ENCODE data around the gene METAP1. TPM values are rescaled to one million over a fixed set of nuclear protein-coding genes. Genes with fewer than 3 reads are reported as not detected.
A peak's percentile ranks its signal among the peaks of the same experiment; 100 is the strongest.

METAP1 gene
- total RNA-seq, 1 experiment from 2014 or later = 63.5 TPM

- Histone ChIP-seq H2BK12ac (ENCODE audit: insufficient read length, low read depth, low read length) (no peak overlapping the region), H2BK5ac (ENCODE audit: insufficient read length, low read length) (no peak overlapping the region), H3K27me3 (ENCODE audit: insufficient read depth, low read length) (no peaks in the 10 kb centered on the region), H3T11ph (ENCODE audit: low read length) (no peak overlapping the region), H3K27ac (ENCODE audit: insufficient read length, low read depth, low read length) (no peak overlapping the region), H2AFZ (ENCODE audit: low read length) (no peak overlapping the region), H3K14ac (ENCODE audit: insufficient read depth, low read length) (no peak overlapping the region), H4K91ac (ENCODE audit: insufficient read length, low read depth, low read length) (no peak overlapping the region), H3K4me2 (ENCODE audit: insufficient read depth, insufficient read length, low read length) (no peak overlapping the region), H3K18ac (ENCODE audit: insufficient read length, low read depth, low read length) (no peak overlapping the region), H2BK15ac (ENCODE audit: low read depth, low read length) (no peak overlapping the region), H3K4ac (ENCODE audit: low read depth, low read length) (no peak overlapping the region), H2AK5ac (ENCODE audit: insufficient read length, low read length) (no peak overlapping the region), H3K9ac (ENCODE audit: extremely low read depth, insufficient read length, low read length) (no peak overlapping the region), H4K20me1 (ENCODE audit: control insufficient read depth, insufficient read depth, insufficient read length) (no peaks in the 10 kb centered on the region), H4K5ac (ENCODE audit: insufficient read length, low read depth, low read length) (no peak overlapping the region), H3K79me1 (ENCODE audit: insufficient read depth, low read depth, low read length, poor library complexity, severe bottlenecking) (peaks cover 3% of the 10 kb centered on the region), H2BK120ac (ENCODE audit: low read depth, low read length, poor library complexity, severe bottlenecking) (no peak overlapping the region), H3K79me2 (ENCODE audit: insufficient read depth, low read length) (peaks cover 44% of the 10 kb centered on the region; the same call in 1 of the 2 replicates), H3K56ac (ENCODE audit: insufficient read length, low read depth, low read length) (no peak overlapping the region), H2BK20ac (ENCODE audit: low read depth, low read length, poor library complexity, severe bottlenecking) (no peak overlapping the region), H3K9me3 (ENCODE audit: control insufficient read depth, low read depth, low read length) (no peaks in the 10 kb centered on the region), H3K23me2 (ENCODE audit: insufficient read length, low read depth, low read length, poor library complexity, severe bottlenecking) (no peaks in the 10 kb centered on the region), H3K4me1 (ENCODE audit: insufficient read depth, low read length) (peaks cover 5% of the 10 kb centered on the region; the same call in 1 of the 2 replicates), H3K23ac (ENCODE audit: insufficient read length, low read depth, low read length) (no peak overlapping the region), H4K8ac (replicated peaks; ENCODE audit: insufficient read length, low read depth, low read length) (no peak overlapping the region)
- peak overlapping the region in 1 of 3 experiments; percentile 37; a peak in 1 of 7 replicates for H3K27ac Mint-ChIP-seq
- no CpG with 5 or more reads among the region's 1 CpG for WGBS (ENCODE audit: extremely low coverage, insufficient read length, low lambda C conversion rate)
- TF ChIP-seq CTCF (conservative IDR thresholded peaks at IDR 0.05) = no peak
- H3K9me3 Mint-ChIP-seq = peaks cover 14 to 21% of the 10 kb centered on the region in 2 experiments
- peaks cover 41 to 45% of the 10 kb centered on the region in 2 experiments for H3K4me1 Mint-ChIP-seq
- no peak for DNase-seq
- no peak overlapping the region for H3K4me3 Mint-ChIP-seq
- H3K36me3 Mint-ChIP-seq (ENCODE audit: insufficient read depth in 1 of 3, low read depth in 3 of 3) = peaks cover 26 to 33% (median 31%) of the 10 kb centered on the region in 3 experiments
- no peaks in the 10 kb centered on the region for H3K27me3 Mint-ChIP-seq (ENCODE audit: low read depth)
These were observed 30.0 kb downstream of the METAP1 start for GRCh38 chr4:99025506-99025905.
